HCEC 1CT (cell line): ENCODE measurements around the gene SPATA31D1.

Experiments used
- DNase-seq: peaks from one replicate; pipeline ENCODE4 v3.0.0-alpha.2; 2017

Gene SPATA31D1

DNA sequence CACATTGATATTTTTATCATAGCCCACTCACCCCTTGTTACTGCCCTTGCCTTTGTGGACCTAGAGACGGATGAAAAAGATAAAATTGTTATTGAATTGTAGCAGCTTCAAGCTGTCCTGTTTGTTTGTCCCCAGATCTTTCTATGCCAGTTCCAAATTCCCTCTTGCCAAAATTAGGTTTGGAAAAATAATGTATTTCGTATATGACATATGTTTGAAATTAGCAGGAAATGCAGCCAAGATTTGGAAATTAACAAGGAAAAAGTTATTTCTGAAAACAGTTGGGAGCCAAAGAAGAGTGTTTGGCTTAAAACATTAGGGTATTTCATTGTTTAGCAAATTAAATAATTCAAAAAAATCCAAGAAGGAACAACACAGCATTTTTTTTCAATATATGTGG is 33.5 kb downstream of the SPATA31D1 start:
- no peak for DNase-seq

DNA sequence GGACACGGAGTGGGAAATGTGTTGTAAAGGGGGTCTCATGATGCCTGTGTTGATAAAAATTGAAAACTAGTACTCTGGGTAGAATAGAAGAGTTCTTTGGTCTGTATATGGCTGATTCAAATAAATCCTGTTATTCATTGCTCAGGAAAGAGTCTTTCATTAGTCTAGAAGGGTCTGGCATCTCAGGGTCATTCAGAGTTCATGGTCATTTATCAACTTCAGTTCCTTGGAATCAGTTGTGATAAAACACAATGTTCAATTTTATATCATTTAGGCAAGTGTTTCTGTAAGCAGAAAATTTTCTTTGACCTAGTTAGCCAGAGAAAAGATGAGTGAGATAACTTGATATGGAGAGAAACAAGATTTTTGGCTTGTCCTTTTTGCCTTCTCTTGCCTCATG is 36.3 kb downstream of the SPATA31D1 start:
- DNase-seq, result no peak

DNA sequence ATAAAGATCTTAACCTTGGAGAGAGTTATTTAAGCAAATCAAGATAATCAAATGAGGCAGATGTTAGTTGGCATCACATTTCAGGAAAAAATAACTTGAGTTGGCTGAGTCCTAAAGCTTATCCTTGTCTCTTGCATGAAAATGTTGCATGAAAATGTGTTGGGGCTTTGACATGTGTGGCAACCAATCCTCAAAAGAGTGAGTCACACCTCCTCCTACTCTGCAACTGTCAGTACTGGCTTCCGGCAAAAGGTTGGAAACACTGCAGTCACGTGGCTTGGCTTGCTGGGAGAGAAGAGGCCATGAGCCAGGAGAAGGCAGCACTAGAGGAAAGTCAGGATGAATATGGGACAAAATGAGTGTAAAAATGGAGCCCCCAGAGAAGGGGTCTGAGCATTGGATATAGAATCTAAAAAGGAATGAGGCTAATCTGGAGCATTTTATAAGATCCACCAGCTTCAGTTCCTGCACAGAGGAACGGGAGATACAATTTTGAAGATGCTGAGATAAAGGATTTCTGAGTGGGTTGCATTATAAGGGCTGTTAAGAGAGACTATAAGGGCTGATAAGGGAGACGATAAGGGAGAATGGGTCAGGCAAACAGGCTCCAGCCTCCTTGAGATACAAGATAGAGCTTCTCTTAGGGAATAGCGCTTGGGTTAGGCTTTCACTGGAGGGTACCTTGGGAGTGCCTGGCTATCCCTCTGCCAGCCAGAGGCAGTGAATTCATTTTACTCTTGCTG is 43.1 kb downstream of the SPATA31D1 start:
- no peak for DNase-seq

DNA sequence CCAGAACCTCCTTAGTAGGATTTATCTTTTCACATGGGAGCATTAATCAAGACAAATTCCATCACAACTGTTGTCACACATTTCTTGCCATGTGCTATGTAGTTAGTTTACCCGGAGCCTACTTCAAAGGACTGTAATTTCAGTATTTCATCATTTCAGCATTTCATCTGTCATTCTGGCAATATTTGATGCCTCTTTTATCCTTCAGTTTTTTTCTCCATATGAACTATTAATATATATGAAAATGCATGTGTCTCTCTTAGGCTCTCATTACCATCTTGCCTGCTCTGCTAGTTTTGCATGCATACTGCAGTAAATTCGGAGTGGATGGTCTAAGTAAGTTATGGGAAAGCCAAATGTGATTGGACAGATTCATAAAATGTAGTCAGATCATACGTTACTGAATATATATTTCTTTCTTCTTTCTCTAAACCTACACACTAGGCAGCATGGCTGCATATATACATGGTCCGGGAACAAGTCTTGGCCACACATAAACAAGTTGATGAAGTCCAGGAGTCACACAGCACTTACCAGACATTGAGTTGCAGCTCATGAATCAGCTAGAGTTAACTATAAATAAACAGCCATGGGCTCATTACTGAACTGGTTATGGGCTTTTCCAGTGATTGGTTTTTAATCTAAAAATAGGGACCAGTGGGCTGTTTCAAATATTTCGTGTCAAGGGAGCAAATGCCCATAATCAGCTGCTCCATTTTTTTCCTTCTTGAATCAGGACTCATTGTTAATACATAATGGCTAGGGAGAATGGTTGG is 46.6 kb downstream of the SPATA31D1 start:
- no peak for DNase-seq

DNA sequence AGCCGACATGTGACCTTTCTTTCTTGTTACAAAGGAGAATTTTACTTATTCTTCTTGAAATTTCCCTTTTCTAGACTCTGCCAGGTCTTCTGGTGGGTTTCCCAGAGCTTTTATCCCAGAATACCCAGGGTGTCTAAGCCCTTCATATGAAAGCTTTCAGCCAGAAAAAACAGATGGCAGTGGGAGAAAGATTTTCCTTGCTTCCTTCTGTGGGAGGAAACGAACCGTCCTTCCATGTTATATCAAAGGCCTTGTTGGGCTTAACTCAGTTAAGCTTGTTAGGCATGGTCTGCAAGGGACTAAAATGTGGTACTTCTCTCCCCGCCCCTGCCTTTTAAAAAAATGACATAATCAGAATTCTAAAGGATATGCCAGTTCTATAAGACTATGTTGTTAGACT is 47.5 kb downstream of the SPATA31D1 start:
- DNase-seq, result no peak

DNA sequence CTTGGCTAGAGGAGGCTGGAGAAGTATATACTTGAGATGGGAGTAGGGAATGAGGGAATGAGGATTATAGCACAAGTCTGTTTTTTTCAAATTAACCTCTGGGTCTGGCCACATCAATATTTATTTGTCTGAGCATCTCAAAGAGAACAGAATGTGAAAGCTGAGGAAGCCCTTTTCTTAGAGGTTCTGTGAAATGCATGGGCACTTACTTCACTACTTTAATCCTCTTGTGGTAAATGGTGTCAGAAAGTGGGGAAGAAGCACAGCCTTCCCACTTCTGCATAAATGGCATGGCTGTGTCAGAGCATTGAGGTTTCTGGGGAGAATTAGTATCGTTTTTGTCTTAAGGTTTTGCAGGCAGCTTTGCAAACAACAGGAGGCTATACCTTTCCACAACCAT is 48.6 kb downstream of the SPATA31D1 start:
- DNase-seq, result no peak

DNA sequence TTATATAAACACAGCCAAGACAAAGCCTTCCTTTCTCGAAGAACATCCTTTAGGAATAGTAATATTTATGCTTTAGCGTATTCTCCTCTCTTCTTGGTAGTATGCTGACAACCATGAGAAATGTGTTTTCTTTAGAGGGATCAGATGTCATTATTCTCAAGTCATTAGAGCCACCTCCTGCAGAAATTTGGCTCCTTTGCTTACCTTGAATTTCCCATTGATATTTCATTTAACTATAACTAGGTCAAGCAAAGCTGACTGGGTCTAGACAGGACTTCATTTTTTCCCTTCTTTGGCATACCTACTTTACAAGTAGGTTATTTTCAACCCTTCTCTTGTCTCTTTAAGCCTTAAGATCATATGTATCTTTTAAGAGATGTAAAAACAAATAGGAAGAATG is 50.3 kb downstream of the SPATA31D1 start:
- DNase-seq, result no peak
